Subcutaneous abdominal adipose tissue (tissue), 5 donors: Measurements from ENCODE around the gene HDGFL2.

ENCODE experiments used
- H3K27ac ChIP-seq: one replicate; pipeline ENCODE4 v1.7.0; 2013; ENCODE audit warnings: low read depth, mild to moderate bottlenecking, inconsistent platforms, low read length, moderate library complexity
- H3K27me3 ChIP-seq, 5 donors: one replicate each; pipeline ENCODE4 v1.7.0; 2013; ENCODE audit warnings: low read length in 5 of 5, inconsistent platforms in 1 of 5; ENCODE audit not compliant: control insufficient read depth in 5 of 5, insufficient read depth in 4 of 5
- H3K36me3 ChIP-seq, 5 donors: one replicate each; pipeline ENCODE4 v1.7.0; 2013; ENCODE audit warnings: low read length in 5 of 5; ENCODE audit not compliant: control insufficient read depth in 5 of 5, insufficient read depth in 5 of 5
- H3K4me1 ChIP-seq, 5 donors: one replicate each; pipeline ENCODE4 v1.7.0; 2013; ENCODE audit warnings: low read length in 5 of 5, mild to moderate bottlenecking in 3 of 5, moderate library complexity in 1 of 5; ENCODE audit not compliant: control insufficient read depth in 5 of 5, insufficient read depth in 5 of 5
- H3K4me3 ChIP-seq, 5 donors: one replicate each; pipeline ENCODE4 v1.7.0; 2013; ENCODE audit warnings: low read length in 5 of 5, low read depth in 1 of 5
- H3K9ac ChIP-seq, 5 donors: one replicate each; pipeline ENCODE4 v1.7.0; 2013; ENCODE audit warnings: low read length in 5 of 5, mild to moderate bottlenecking in 4 of 5, moderate library complexity in 3 of 5
- H3K9me3 ChIP-seq, 5 donors: one replicate each; pipeline ENCODE4 v1.7.0; 2013; ENCODE audit warnings: low read length in 5 of 5; ENCODE audit not compliant: control insufficient read depth in 5 of 5
- donor health status: healthy.
- donor health status: healthy.
- donor health status: healthy.
- donor health status: healthy.
- donor health status: healthy.

The HDGFL2 gene

GRCh38 chr19:4432918-4433506 is 39.1 kb upstream of the HDGFL2 start:
- Histone ChIP-seq H3K9ac (no peak overlapping the region), H3K27me3 (no peaks in the 10 kb centered on the region), H3K36me3 (peaks cover 0 to 70% (median 49%) of the 10 kb centered on the region in 5 donors), H3K4me3 (no peak overlapping the region), H3K4me1 (peaks cover 0 to 13% (median 0%) of the 10 kb centered on the region in 5 donors), H3K9me3 (no peaks in the 10 kb centered on the region), H3K27ac (no peak overlapping the region)

- H3K4me3 ChIP-seq, result no peak overlapping the region
Measured at GRCh38 chr19:4434391-4434790, 37.7 kb upstream of the HDGFL2 start.

GRCh38 chr19:4436231-4436630 is 35.9 kb upstream of the HDGFL2 start:
- no peaks in the 10 kb centered on the region for H3K27me3 ChIP-seq
- H3K4me3 ChIP-seq, result no peak overlapping the region
- H3K36me3 ChIP-seq, result peaks cover 0 to 56% (median 34%) of the 10 kb centered on the region in 5 donors
- no peak overlapping the region for H3K27ac ChIP-seq
- peaks cover 0 to 8% (median 0%) of the 10 kb centered on the region in 5 donors for H3K4me1 ChIP-seq
- no peak overlapping the region for H3K9ac ChIP-seq
- no peaks in the 10 kb centered on the region for H3K9me3 ChIP-seq

More at GRCh38 chr19:4434391-4434790, 37.7 kb upstream of the HDGFL2 start:
- no peak overlapping the region for H3K9ac ChIP-seq
- H3K9me3 ChIP-seq, result no peaks in the 10 kb centered on the region
- no peaks in the 10 kb centered on the region for H3K27me3 ChIP-seq
- no peak overlapping the region for H3K27ac ChIP-seq
- peaks cover 0 to 13% (median 0%) of the 10 kb centered on the region in 5 donors for H3K4me1 ChIP-seq
- peaks cover 0 to 62% (median 45%) of the 10 kb centered on the region in 5 donors for H3K36me3 ChIP-seq

GRCh38 chr19:4437103-4437502 is 35.0 kb upstream of the HDGFL2 start:
- no peak overlapping the region for H3K27ac ChIP-seq

GRCh38 chr19:4439243-4439642 is 32.9 kb upstream of the HDGFL2 start:
- H3K36me3 ChIP-seq, result peaks cover 0 to 38% (median 15%) of the 10 kb centered on the region in 5 donors
- no peak overlapping the region for H3K9ac ChIP-seq
- H3K27me3 ChIP-seq, result no peaks in the 10 kb centered on the region
- no peaks in the 10 kb centered on the region for H3K4me1 ChIP-seq
- no peak overlapping the region for H3K4me3 ChIP-seq
- no peak overlapping the region for H3K27ac ChIP-seq
- H3K9me3 ChIP-seq, result no peaks in the 10 kb centered on the region

More at GRCh38 chr19:4437103-4437502, 35.0 kb upstream of the HDGFL2 start:
- H3K4me3 ChIP-seq, result no peak overlapping the region
- peaks cover 0 to 51% (median 26%) of the 10 kb centered on the region in 5 donors for H3K36me3 ChIP-seq
- peaks cover 0 to 3% (median 0%) of the 10 kb centered on the region in 5 donors for H3K4me1 ChIP-seq
- no peak overlapping the region for H3K9ac ChIP-seq
- H3K9me3 ChIP-seq, result no peaks in the 10 kb centered on the region
- H3K27me3 ChIP-seq, result no peaks in the 10 kb centered on the region

- Histone ChIP-seq H3K4me1 (peaks cover 0 to 16% (median 11%) of the 10 kb centered on the region in 5 donors), H3K4me3 (no peak overlapping the region), H3K27ac (no peak overlapping the region), H3K36me3 (peaks cover 0 to 49% (median 35%) of the 10 kb centered on the region in 5 donors), H3K27me3 (no peaks in the 10 kb centered on the region), H3K9me3 (no peaks in the 10 kb centered on the region), H3K9ac (no peak overlapping the region)
Measured at GRCh38 chr19:4441994-4442818, 29.9 kb upstream of the HDGFL2 start.

- Histone ChIP-seq H3K27ac (no peak overlapping the region), H3K27me3 (no peaks in the 10 kb centered on the region), H3K4me3 (no peak overlapping the region), H3K4me1 (peaks cover 0 to 16% (median 11%) of the 10 kb centered on the region in 5 donors), H3K9ac (no peak overlapping the region), H3K36me3 (peaks cover 0 to 53% (median 41%) of the 10 kb centered on the region in 5 donors), H3K9me3 (no peaks in the 10 kb centered on the region)
Measured at GRCh38 chr19:4442819-4443146, 29.3 kb upstream of the HDGFL2 start.

GRCh38 chr19:4443188-4443587 is 28.9 kb upstream of the HDGFL2 start:
- Histone ChIP-seq H3K4me1 (peaks cover 0 to 16% (median 11%) of the 10 kb centered on the region in 5 donors), H3K27me3 (no peaks in the 10 kb centered on the region), H3K36me3 (peaks cover 0 to 57% (median 45%) of the 10 kb centered on the region in 5 donors), H3K9ac (no peak overlapping the region), H3K9me3 (no peaks in the 10 kb centered on the region), H3K27ac (no peak overlapping the region), H3K4me3 (no peak overlapping the region)

GRCh38 chr19:4443966-4444764 is 27.9 kb upstream of the HDGFL2 start:
- Histone ChIP-seq H3K4me1 (peaks cover 0 to 20% (median 14%) of the 10 kb centered on the region in 5 donors), H3K36me3 (peaks cover 0 to 67% (median 55%) of the 10 kb centered on the region in 5 donors), H3K27me3 (no peaks in the 10 kb centered on the region), H3K4me3 (no peak overlapping the region), H3K9ac (no peak overlapping the region), H3K27ac (no peak overlapping the region), H3K9me3 (no peaks in the 10 kb centered on the region)
